ENCODE measurements around the gene SRRM3. TPM values are rescaled to one million over a fixed set of nuclear protein-coding genes. Genes with fewer than 3 reads are reported as not detected.
"Not testable (repeated sequence)": the region's sequence is repeated elsewhere in the genome, so short reads cannot be mapped to it uniquely, and the experiment has no call there.

The SRRM3 gene
- total and polyA plus RNA-seq, 3 donors from 2014 or later = 7.8 to 8.4 (median 8.3) TPM

GRCh38 chr7:76163812-76164211 is 37.9 kb upstream of the SRRM3 start:
- H3K27ac ChIP-seq; intact Hi-C loops (cut with DNase I; ENCODE audit: low total_unique reads); DNase-seq: not testable (repeated sequence)

DNA sequence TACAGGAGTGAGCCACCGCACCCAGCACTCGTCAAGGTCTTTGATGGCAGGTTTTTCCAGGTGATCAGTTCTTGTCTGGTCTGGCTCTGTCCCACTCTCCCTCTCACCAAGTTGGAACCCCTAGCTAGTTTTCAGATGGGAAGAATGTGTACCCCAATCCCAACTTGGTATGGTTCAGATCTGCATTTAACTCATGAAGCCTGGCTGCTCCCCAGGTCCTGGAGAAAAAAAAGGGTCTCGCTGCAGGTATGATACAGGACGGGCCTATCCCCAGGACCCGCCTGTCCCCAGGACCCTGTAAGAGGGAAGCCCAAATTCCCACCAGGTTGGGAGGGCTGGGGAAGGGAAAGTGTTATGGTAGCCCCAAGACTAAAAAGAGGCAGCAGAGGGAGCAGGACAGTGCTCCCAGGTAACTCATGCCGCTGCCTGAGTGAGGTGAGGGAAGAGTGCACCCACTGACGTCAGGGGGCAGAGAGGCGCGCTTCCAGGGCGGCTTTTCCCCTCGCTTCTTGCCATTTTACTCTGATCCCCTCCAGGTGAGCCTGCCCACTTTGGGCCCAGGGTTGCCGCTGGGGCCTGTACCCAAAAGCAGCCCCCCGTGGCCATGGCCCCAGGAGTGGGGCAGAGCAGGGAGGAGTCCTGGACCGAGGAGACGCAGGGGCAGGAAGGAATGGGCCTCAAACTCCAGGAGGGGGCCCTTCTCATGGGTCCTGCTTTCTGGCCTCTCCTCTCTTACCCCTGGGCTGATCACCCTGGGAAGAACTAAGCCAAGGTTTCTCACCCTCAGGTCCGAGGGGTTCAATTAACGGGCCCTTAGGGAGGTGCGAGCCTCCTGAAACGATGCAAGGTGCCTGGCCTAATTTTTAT is 36.4 kb upstream of the SRRM3 start:
- TF ChIP-seq POLR2A (IDR thresholded peaks at IDR 0.05) = no peak
- TF ChIP-seq, protein P1, sequence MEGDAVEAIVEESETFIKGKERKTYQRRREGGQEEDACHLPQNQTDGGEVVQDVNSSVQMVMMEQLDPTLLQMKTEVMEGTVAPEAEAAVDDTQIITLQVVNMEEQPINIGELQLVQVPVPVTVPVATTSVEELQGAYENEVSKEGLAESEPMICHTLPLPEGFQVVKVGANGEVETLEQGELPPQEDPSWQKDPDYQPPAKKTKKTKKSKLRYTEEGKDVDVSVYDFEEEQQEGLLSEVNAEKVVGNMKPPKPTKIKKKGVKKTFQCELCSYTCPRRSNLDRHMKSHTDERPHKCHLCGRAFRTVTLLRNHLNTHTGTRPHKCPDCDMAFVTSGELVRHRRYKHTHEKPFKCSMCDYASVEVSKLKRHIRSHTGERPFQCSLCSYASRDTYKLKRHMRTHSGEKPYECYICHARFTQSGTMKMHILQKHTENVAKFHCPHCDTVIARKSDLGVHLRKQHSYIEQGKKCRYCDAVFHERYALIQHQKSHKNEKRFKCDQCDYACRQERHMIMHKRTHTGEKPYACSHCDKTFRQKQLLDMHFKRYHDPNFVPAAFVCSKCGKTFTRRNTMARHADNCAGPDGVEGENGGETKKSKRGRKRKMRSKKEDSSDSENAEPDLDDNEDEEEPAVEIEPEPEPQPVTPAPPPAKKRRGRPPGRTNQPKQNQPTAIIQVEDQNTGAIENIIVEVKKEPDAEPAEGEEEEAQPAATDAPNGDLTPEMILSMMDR (IDR thresholded peaks at IDR 0.05) = no peak
- intact Hi-C loops (cut with DNase I; ENCODE audit: low total_unique reads) = no loop called here
- Histone ChIP-seq H3K4me1 (no peaks in the 10 kb centered on the region), H3K27me3 (no peaks in the 10 kb centered on the region), H3K9me3 (no peaks in the 10 kb centered on the region), H3K4me3 (peak overlapping the region; percentile 64 to 76), H3K27ac (peak overlapping the region; percentile 67 to 84), H3K36me3 (ENCODE audit: low read depth, missing control alignments) (no peaks in the 10 kb centered on the region)
- 51 to 71% methylated on average over 16 to 19 of the region's 19 CpGs for WGBS, 2 donors
- no peak for DNase-seq

More at GRCh38 chr7:76163812-76164211, 37.9 kb upstream of the SRRM3 start:
- H3K36me3 ChIP-seq (ENCODE audit: low read depth, missing control alignments); H3K4me3 ChIP-seq; H3K9me3 ChIP-seq; H3K27me3 ChIP-seq; H3K4me1 ChIP-seq: not testable (repeated sequence)
- 53 to 63% methylated on average over 7 to 8 of the region's 8 CpGs for WGBS, 2 donors

GRCh38 chr7:76165973-76166403 is 35.7 kb upstream of the SRRM3 start:
- intact Hi-C loops (cut with DNase I; ENCODE audit: low total_unique reads) = no loop called here
- no peak for DNase-seq

GRCh38 chr7:76166404-76167255 is 35.1 kb upstream of the SRRM3 start:
- H3K4me1 ChIP-seq = no peaks in the 10 kb centered on the region
- no peaks in the 10 kb centered on the region for H3K9me3 ChIP-seq
- peak overlapping the region; percentile 67 to 84 for H3K27ac ChIP-seq
- WGBS, 2 donors = 3% methylated on average over 17 to 50 of the region's 67 CpGs
- peak; percentile 98 for DNase-seq
- intact Hi-C loops (cut with DNase I; ENCODE audit: low total_unique reads) = no loop called here
- no peak for TF ChIP-seq POLR2A (IDR thresholded peaks at IDR 0.05)
- TF ChIP-seq, protein P1 (IDR thresholded peaks at IDR 0.05) = peak in 1 of 3 experiments; percentile 22
- H3K4me3 ChIP-seq = peak overlapping the region; percentile 64 to 76
- H3K27me3 ChIP-seq = no peaks in the 10 kb centered on the region
- no peaks in the 10 kb centered on the region for H3K36me3 ChIP-seq (ENCODE audit: low read depth, missing control alignments)

More at GRCh38 chr7:76165973-76166403, 35.7 kb upstream of the SRRM3 start:
- H3K9me3 ChIP-seq = no peaks in the 10 kb centered on the region
- 56 to 69% methylated on average over 15 of the region's 15 CpGs for WGBS, 2 donors
- H3K4me3 ChIP-seq = peak overlapping the region; percentile 64 to 76
- H3K4me1 ChIP-seq = no peaks in the 10 kb centered on the region
- no peaks in the 10 kb centered on the region for H3K27me3 ChIP-seq
- peak overlapping the region; percentile 67 to 84 for H3K27ac ChIP-seq
- no peaks in the 10 kb centered on the region for H3K36me3 ChIP-seq (ENCODE audit: low read depth, missing control alignments)
- TF ChIP-seq, protein P1 (IDR thresholded peaks at IDR 0.05) = no peak
- no peak for TF ChIP-seq POLR2A (IDR thresholded peaks at IDR 0.05)
